Parathyroid adenoma (tissue), 2 donors: ENCODE results near the gene TMEM178B.

Source experiments
- H2AFZ ChIP-seq: fragments of 300-600 bp; sonication (generic); one replicate; pipeline ENCODE4 v1.7.0; 2017; ENCODE audit warnings: antibody characterized with exemption, mild to moderate bottlenecking
- H3K27ac ChIP-seq: fragments of 300-600 bp; sonication (generic); one replicate; pipeline ENCODE4 v1.7.0; 2017
- H3K27me3 ChIP-seq: fragments of 300-600 bp; sonication (generic); one replicate; pipeline ENCODE4 v1.7.0; 2017; ENCODE audit warnings: low read length; ENCODE audit not compliant: control insufficient read depth, insufficient read depth
- H3K36me3 ChIP-seq: fragments of 300-600 bp; sonication (generic); one replicate; pipeline ENCODE4 v1.7.0; 2017; ENCODE audit warnings: low read length; ENCODE audit not compliant: control insufficient read depth, insufficient read depth
- H3K4me1 ChIP-seq: fragments of 300-600 bp; sonication (generic); one replicate; pipeline ENCODE4 v1.7.0; 2017; ENCODE audit warnings: control low read depth
- H3K4me2 ChIP-seq: fragments of 300-600 bp; sonication (generic); one replicate; pipeline ENCODE4 v1.7.0; 2017; ENCODE audit warnings: low read length
- H3K4me3 ChIP-seq: fragments of 300-600 bp; sonication (generic); one replicate; pipeline ENCODE4 v1.7.0; 2017; ENCODE audit warnings: low read depth, low read length
- H3K79me2 ChIP-seq: fragments of 300-600 bp; sonication (generic); one replicate; pipeline ENCODE4 v1.7.0; 2017; ENCODE audit warnings: control low read depth
- H3K9ac ChIP-seq: fragments of 300-600 bp; sonication (generic); one replicate; pipeline ENCODE4 v1.7.0; 2017; ENCODE audit warnings: mild to moderate bottlenecking
- H3K9me3 ChIP-seq: fragments of 300-600 bp; sonication (generic); one replicate; pipeline ENCODE4 v1.7.0; 2017; ENCODE audit warnings: low read length; ENCODE audit not compliant: control insufficient read depth
- CTCF ChIP-seq: fragments of 300-600 bp; sonication (generic); IDR thresholded peaks from one replicate; pipeline ENCODE4 v1.7.0; 2017; ENCODE audit warnings: antibody characterized with exemption, mild to moderate bottlenecking
- donor health status: primary hyperparathyroidism.

TMEM178B gene

DNA sequence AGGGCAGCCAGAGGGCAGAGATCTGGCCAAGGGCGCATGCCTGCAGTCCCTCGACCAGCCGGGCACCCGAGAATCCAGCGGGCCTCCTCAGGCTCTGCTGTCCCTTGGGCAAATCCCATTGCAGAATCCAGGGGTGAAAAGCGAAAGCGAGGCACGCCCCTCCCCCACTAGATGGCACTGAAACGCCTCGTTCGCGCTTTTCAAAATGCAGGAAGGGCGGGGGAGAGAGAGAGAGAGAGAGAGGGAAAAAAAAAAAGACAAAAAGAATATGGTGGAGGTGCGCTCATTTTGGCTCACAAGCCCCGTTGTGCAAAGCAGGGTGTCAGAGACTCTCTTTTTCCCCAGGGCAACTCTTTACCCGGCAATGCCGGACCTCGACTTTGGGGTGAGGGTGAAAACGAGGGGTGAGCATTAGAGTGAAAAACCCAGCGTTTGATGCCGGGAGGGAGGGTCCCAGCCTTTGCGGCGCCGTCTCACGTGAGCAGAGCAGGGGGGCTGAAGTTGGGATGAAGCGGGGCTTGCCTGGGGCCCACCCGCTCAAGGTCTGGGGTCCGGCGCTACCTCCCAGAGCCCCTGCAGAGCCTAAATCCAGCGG lies 2.5 kb upstream of the TMEM178B start:
- Histone ChIP-seq H2AFZ (peak overlapping the region; percentile 95), H3K79me2 (peaks cover 13% of the 10 kb centered on the region), H3K4me2 (peak overlapping the region; percentile 81), H3K9ac (no peak overlapping the region), H3K27me3 (no peaks in the 10 kb centered on the region), H3K4me1 (peaks cover 6% of the 10 kb centered on the region), H3K4me3 (peak overlapping the region; percentile 66), H3K9me3 (no peaks in the 10 kb centered on the region), H3K36me3 (no peaks in the 10 kb centered on the region), H3K27ac (peak overlapping the region; percentile 73)
- peak; percentile 48 for TF ChIP-seq CTCF

GRCh38 chr7:141071855-141072547 lies 1.9 kb upstream of the TMEM178B start:
- H3K4me1 ChIP-seq: peaks cover 12% of the 10 kb centered on the region
- peak overlapping the region; percentile 73 for H3K27ac ChIP-seq
- H2AFZ ChIP-seq: peak overlapping the region; percentile 95
- peak overlapping the region; percentile 66 for H3K4me3 ChIP-seq
- H3K4me2 ChIP-seq: peak overlapping the region; percentile 81
- no peak for TF ChIP-seq CTCF
- no peaks in the 10 kb centered on the region for H3K36me3 ChIP-seq
- H3K79me2 ChIP-seq: peaks cover 19% of the 10 kb centered on the region
- no peak overlapping the region for H3K9ac ChIP-seq
- no peaks in the 10 kb centered on the region for H3K9me3 ChIP-seq
- H3K27me3 ChIP-seq: no peaks in the 10 kb centered on the region

DNA sequence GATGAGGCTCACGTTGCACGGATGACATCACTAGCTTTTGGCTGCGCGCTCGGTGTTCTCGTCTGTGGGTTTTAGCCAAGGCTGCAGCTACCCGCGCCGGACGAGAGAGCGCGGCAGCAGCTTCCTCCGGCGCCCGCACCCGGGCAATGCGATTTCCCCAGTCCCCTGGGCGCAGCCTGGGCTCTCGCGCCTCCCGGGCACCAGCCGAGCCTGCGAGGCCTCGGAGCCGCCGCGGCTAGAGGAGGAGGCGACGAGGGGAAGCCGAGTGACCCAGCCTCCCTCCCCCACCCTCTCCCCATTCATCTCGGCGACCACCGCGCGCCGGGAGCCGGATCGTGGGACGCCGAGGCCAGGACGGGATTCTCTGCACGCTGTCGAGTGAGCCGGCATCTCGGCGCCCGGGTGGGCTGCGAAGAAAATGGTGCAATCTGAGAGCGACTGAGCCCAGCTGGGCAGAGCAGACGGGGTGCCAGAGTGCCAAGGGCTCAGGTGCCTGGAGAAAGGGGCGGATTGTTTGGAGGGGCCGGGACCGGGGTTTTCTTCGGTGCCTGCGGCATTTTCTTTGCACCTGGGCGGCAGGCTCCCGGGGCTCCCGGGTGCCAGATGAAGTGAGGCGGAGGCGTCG lies 1.2 kb upstream of the TMEM178B start:
- Histone ChIP-seq H3K9me3 (no peaks in the 10 kb centered on the region), H3K4me2 (peak overlapping the region; percentile 81), H3K27me3 (no peaks in the 10 kb centered on the region), H3K9ac (peak overlapping the region; percentile 2), H3K36me3 (no peaks in the 10 kb centered on the region), H2AFZ (peak overlapping the region; percentile 95), H3K79me2 (peaks cover 23% of the 10 kb centered on the region), H3K4me3 (peak overlapping the region; percentile 66), H3K27ac (peak overlapping the region; percentile 73), H3K4me1 (peaks cover 19% of the 10 kb centered on the region)
- TF ChIP-seq CTCF: peak; percentile 27

DNA sequence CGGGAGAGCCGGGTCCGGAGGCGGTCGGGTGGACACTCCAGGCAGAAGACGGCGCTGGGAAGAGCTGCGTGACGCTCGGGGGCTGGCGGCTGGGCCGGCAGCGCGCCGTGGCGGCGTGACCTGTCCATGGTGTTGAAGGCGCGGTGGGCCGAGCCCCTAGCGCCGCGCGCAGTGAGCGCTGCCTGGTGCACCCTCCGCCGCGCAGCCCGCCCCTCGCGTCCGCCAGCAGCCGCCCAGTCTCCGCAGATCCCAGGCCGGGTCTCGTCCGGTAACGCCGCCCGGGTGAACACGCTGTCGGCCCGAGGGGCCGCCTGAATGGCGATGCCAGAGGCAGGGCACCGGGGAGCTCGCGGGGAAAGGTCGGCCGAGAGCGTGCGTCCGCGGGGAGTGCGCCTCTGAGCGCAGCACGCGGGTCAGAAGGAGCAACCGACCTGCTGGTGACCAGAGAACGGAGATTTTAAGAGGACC lies 657 bp upstream of the TMEM178B start:
- Histone ChIP-seq H3K4me2 (peak overlapping the region; percentile 81), H3K79me2 (peaks cover 23% of the 10 kb centered on the region), H3K27me3 (no peaks in the 10 kb centered on the region), H3K9ac (peak overlapping the region; percentile 49), H3K27ac (peak overlapping the region; percentile 73), H3K4me3 (peak overlapping the region; percentile 66), H2AFZ (peak overlapping the region; percentile 95), H3K4me1 (peaks cover 19% of the 10 kb centered on the region), H3K9me3 (no peaks in the 10 kb centered on the region), H3K36me3 (no peaks in the 10 kb centered on the region)
- no peak for TF ChIP-seq CTCF
